Measurements from ENCODE around the gene TPX2.

The TPX2 gene, protein sequence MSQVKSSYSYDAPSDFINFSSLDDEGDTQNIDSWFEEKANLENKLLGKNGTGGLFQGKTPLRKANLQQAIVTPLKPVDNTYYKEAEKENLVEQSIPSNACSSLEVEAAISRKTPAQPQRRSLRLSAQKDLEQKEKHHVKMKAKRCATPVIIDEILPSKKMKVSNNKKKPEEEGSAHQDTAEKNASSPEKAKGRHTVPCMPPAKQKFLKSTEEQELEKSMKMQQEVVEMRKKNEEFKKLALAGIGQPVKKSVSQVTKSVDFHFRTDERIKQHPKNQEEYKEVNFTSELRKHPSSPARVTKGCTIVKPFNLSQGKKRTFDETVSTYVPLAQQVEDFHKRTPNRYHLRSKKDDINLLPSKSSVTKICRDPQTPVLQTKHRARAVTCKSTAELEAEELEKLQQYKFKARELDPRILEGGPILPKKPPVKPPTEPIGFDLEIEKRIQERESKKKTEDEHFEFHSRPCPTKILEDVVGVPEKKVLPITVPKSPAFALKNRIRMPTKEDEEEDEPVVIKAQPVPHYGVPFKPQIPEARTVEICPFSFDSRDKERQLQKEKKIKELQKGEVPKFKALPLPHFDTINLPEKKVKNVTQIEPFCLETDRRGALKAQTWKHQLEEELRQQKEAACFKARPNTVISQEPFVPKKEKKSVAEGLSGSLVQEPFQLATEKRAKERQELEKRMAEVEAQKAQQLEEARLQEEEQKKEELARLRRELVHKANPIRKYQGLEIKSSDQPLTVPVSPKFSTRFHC

DNA sequence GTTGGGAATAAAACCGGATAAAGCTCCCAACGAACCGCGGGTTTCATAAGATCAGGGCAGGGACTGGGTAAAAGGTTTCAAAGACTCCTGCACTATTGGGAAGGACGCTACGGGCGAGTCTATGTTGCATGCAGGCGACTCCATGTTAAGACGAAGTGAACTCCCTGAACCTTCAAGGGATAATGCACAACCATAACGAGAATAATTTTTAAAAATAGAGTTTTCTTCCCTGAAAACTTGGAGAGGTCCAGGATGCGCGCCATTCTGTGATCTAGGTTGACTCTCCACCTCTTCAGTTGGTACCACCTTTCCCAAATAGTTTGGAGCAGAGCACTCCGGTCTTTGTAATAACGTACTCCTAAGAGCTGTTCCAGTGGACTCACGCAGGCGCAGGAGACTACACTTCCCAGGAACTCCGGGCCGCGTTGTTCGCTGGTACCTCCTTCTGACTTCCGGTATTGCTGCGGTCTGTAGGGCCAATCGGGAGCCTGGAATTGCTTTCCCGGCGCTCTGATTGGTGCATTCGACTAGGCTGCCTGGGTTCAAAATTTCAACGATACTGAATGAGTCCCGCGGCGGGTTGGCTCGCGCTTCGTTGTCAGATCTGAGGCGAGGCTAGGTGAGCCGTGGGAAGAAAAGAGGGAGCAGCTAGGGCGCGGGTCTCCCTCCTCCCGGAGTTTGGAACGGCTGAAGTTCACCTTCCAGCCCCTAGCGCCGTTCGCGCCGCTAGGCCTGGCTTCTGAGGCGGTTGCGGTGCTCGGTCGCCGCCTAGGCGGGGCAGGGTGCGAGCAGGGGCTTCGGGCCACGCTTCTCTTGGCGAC, at the start of gene TPX2:
Gene TPX2 (plus strand): TSS at position 562 of the 821 bp plus-strand sequence. CDS start 18,187 bp downstream, outside the sequence.
- TF ChIP-seq, protein P1, sequence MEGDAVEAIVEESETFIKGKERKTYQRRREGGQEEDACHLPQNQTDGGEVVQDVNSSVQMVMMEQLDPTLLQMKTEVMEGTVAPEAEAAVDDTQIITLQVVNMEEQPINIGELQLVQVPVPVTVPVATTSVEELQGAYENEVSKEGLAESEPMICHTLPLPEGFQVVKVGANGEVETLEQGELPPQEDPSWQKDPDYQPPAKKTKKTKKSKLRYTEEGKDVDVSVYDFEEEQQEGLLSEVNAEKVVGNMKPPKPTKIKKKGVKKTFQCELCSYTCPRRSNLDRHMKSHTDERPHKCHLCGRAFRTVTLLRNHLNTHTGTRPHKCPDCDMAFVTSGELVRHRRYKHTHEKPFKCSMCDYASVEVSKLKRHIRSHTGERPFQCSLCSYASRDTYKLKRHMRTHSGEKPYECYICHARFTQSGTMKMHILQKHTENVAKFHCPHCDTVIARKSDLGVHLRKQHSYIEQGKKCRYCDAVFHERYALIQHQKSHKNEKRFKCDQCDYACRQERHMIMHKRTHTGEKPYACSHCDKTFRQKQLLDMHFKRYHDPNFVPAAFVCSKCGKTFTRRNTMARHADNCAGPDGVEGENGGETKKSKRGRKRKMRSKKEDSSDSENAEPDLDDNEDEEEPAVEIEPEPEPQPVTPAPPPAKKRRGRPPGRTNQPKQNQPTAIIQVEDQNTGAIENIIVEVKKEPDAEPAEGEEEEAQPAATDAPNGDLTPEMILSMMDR (IDR thresholded peaks at IDR 0.05; ENCODE audit: low read depth, low read length): no peak
- peak within 1 kb of the TSS; percentile 92 for H3K4me3 ChIP-seq (ENCODE audit: low read depth, low read length)

DNA sequence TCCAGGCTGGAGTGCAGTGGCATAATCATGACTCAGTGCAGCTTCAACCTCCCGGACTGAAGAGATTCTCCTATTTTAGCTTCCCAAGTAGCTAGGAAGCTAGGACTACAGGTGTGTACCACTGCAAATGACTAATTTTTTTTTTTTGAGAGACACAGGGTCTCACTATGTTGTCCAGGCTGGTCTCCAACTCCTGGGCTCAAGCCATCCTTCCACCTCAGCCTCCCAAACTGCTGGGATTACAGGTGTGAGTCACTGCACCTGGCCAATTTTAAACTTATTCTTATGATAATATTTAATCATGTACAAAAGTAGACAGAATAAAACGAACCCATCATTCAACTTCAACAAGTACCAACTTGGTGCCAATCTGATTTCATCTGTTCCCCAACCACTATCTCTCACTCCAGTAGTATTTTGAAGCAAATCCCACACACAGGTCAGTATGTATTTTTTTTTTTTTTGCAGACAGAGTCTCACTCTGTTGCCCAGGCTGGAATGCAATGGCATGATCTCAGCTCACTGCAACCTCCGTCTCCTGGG, 48.9 kb upstream of the TPX2 start:
- TF ChIP-seq, protein P1 (IDR thresholded peaks at IDR 0.05; ENCODE audit: low read depth, low read length): no peak

DNA sequence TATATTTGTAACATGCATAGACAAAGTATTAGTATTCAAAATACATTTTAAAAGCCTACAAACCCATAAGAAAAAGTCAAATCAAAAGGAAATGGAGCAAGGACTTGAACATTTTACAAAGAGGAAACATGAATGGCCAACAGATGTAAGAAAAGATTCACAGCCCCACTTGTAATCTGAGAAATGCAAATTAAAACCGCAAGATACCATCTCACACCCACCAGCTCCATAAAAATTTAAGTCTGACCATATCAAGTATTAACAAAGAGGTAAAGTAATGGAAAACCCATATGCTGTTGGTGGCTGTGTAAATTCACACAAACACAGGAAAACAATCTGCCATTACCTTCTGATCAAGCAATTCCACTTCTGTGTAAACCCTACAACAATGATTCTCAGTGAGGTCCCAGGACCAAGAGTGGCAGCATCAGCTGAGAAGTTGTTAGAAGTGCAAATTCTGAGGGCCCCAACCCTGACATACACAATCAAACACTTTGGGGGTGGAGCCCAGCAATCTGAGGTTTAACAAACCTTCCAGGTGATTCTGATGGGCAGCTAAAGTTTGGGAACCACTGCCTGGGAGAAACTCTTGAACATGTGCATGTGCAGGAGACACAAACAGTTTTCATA, 47.3 kb upstream of the TPX2 start:
- TF ChIP-seq, protein P1 (IDR thresholded peaks at IDR 0.05; ENCODE audit: low read depth, low read length): no peak
- H3K4me3 ChIP-seq (ENCODE audit: low read depth, low read length): no peak overlapping the region

More for the DNA sequence above, 48.9 kb upstream of the TPX2 start:
- H3K4me3 ChIP-seq (ENCODE audit: low read depth, low read length): no peak overlapping the region

DNA sequence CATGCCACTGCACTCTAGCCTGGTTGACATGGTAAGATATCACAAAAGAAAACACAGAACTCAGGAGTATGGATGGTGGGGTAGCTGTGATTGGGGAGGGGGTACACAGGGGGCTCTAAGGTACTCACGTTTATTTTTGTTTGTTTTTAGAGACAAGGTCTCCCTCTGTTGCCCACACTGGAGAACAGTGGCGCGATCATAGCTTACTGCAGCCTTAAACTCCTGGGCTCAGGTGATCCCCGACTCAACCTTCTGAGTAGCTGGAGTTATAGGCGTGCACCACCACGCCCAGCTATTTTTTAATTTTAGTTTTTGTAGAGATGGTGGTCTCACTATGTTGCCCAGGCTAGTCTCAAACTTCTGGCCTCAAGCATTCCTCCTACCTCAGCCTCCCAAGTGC, 45.7 kb upstream of the TPX2 start:
- H3K4me3 ChIP-seq (ENCODE audit: low read depth, low read length): no peak overlapping the region
- TF ChIP-seq, protein P1 (IDR thresholded peaks at IDR 0.05; ENCODE audit: low read depth, low read length): no peak

DNA sequence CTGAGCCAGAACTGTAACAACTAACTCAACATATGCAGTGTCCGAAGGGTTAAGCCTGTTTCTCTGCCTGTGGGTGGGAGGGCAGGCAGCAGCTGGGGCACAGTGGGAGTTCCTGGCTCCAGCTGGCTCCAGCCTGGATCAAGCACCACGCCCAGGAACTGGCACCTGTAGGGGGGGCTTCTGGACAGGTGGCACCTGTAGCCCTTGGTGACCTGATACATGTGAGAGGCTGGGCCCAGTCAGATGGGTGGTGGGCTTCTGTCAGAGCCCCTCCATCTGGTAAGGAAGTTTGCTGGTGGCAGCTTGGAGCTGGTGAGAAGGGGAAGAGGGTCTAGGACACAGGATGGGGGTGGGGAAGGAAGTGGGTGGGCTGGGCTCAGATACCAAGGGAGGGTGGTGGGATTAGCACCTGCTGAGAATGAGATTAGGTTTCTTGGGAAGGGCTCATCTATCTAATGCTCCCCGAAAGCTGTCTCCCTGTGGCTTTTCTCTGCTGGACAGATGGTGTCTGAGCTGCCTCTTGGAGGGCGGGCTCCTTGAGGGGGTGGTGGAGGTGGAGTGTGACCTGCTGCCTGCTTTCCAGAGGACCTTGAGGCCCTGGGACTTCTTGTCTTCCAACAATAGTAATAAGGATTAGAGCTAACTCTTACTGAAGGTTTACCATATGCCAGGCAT, 45.0 kb upstream of the TPX2 start:
- TF ChIP-seq, protein P1 (IDR thresholded peaks at IDR 0.05; ENCODE audit: low read depth, low read length): no peak
- H3K4me3 ChIP-seq (ENCODE audit: low read depth, low read length): no peak overlapping the region
